Measurements from ENCODE around the gene PLA2G7.

Gene PLA2G7

DNA sequence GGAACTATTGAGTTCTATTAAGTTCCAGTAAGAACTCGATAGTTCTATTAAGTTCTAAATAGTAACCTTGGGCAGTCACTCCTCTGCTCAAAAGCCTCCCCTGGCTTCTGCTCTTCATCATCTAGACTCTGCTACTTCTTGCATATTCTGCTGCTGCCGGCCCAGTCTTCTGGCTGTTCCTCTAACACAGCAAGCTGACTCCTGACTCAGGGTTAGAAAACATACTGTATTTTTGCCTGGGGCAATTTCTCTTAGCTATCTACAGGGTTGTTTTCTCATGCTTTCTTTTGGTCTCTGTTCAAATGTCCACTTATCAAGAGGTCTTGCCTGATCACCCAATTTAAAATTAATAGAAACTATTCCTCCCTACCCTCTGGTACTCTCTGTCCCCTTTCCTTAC, 67.8 kb downstream of the PLA2G7 start:
- TF ChIP-seq OSR1 (CRISPR knock-in tag; IDR thresholded peaks at IDR 0.05): no peak
- TF ChIP-seq ZC3H10 (CRISPR knock-in tag; IDR thresholded peaks at IDR 0.05): no peak
- no peak for TF ChIP-seq ZNF565 (CRISPR knock-in tag; conservative IDR thresholded peaks at IDR 0.05; ENCODE audit: low read depth)
- TF ChIP-seq PATZ1 (CRISPR knock-in tag; IDR thresholded peaks at IDR 0.05; ENCODE audit: borderline replicate concordance): no peak
- TF ChIP-seq SNAI2 (CRISPR knock-in tag; IDR thresholded peaks at IDR 0.05): no peak
- no peak for TF ChIP-seq ZFP30 (CRISPR knock-in tag; IDR thresholded peaks at IDR 0.05)
- no peak for TF ChIP-seq GLIS3 (CRISPR knock-in tag; IDR thresholded peaks at IDR 0.05)
- no peak for TF ChIP-seq ZNF8 (CRISPR knock-in tag; IDR thresholded peaks at IDR 0.05)
- TF ChIP-seq ZNF70 (CRISPR knock-in tag; IDR thresholded peaks at IDR 0.05): no peak
- TF ChIP-seq CSDC2 (CRISPR knock-in tag; IDR thresholded peaks at IDR 0.05): no peak
- TF ChIP-seq RARB (CRISPR knock-in tag; IDR thresholded peaks at IDR 0.05): no peak
- no peak for TF ChIP-seq CSRNP3 (CRISPR knock-in tag; IDR thresholded peaks at IDR 0.05)
- TF ChIP-seq, protein P1, sequence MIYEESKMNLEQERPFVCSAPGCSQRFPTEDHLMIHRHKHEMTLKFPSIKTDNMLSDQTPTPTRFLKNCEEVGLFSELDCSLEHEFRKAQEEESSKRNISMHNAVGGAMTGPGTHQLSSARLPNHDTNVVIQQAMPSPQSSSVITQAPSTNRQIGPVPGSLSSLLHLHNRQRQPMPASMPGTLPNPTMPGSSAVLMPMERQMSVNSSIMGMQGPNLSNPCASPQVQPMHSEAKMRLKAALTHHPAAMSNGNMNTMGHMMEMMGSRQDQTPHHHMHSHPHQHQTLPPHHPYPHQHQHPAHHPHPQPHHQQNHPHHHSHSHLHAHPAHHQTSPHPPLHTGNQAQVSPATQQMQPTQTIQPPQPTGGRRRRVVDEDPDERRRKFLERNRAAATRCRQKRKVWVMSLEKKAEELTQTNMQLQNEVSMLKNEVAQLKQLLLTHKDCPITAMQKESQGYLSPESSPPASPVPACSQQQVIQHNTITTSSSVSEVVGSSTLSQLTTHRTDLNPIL (CRISPR knock-in tag; IDR thresholded peaks at IDR 0.05; ENCODE audit: low read depth): no peak
- TF ChIP-seq PPARA (CRISPR knock-in tag; IDR thresholded peaks at IDR 0.05; ENCODE audit: borderline replicate concordance): no peak
- no peak for ATAC-seq

DNA sequence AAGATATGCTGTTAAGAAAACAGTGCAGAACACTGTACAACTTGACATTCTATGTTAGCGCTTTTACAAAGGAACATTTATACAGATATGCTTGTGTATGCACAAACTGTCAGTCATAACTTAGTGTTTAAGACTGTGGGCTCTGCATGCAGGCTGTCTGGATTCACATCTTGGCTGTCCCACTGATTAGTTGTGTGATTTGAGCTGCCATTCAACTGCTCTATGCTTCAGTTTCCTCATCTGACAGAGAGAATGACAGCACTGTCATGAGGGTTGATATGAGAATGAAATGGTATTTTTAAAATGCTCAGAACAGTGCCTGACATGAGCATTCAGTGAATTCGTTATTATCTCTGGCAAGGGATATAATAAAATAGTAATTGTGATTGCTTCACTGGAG, 73.7 kb downstream of the PLA2G7 start:
- TF ChIP-seq, protein P1 (CRISPR knock-in tag; IDR thresholded peaks at IDR 0.05; ENCODE audit: low read depth): no peak
- TF ChIP-seq SNAI2 (CRISPR knock-in tag; IDR thresholded peaks at IDR 0.05) (no peak), ZFP3 (CRISPR knock-in tag; IDR thresholded peaks at IDR 0.05) (no peak), ESRRG (CRISPR knock-in tag; IDR thresholded peaks at IDR 0.05) (no peak), GLIS3 (CRISPR knock-in tag; IDR thresholded peaks at IDR 0.05) (no peak), TOX (CRISPR knock-in tag; IDR thresholded peaks at IDR 0.05; ENCODE audit: borderline replicate concordance) (no peak), OSR1 (CRISPR knock-in tag; IDR thresholded peaks at IDR 0.05) (no peak), ZNF8 (CRISPR knock-in tag; IDR thresholded peaks at IDR 0.05) (no peak), TCF4 (CRISPR knock-in tag; IDR thresholded peaks at IDR 0.05; ENCODE audit: borderline replicate concordance) (no peak), PATZ1 (CRISPR knock-in tag; IDR thresholded peaks at IDR 0.05; ENCODE audit: borderline replicate concordance) (no peak), ISL1 (CRISPR knock-in tag; IDR thresholded peaks at IDR 0.05) (no peak), ZC3H10 (CRISPR knock-in tag; IDR thresholded peaks at IDR 0.05) (no peak), PPARA (CRISPR knock-in tag; IDR thresholded peaks at IDR 0.05; ENCODE audit: borderline replicate concordance) (no peak), CSRNP3 (CRISPR knock-in tag; IDR thresholded peaks at IDR 0.05) (no peak), BACH2 (CRISPR knock-in tag; IDR thresholded peaks at IDR 0.05; ENCODE audit: borderline replicate concordance) (no peak)
- TF ChIP-seq, protein P2, sequence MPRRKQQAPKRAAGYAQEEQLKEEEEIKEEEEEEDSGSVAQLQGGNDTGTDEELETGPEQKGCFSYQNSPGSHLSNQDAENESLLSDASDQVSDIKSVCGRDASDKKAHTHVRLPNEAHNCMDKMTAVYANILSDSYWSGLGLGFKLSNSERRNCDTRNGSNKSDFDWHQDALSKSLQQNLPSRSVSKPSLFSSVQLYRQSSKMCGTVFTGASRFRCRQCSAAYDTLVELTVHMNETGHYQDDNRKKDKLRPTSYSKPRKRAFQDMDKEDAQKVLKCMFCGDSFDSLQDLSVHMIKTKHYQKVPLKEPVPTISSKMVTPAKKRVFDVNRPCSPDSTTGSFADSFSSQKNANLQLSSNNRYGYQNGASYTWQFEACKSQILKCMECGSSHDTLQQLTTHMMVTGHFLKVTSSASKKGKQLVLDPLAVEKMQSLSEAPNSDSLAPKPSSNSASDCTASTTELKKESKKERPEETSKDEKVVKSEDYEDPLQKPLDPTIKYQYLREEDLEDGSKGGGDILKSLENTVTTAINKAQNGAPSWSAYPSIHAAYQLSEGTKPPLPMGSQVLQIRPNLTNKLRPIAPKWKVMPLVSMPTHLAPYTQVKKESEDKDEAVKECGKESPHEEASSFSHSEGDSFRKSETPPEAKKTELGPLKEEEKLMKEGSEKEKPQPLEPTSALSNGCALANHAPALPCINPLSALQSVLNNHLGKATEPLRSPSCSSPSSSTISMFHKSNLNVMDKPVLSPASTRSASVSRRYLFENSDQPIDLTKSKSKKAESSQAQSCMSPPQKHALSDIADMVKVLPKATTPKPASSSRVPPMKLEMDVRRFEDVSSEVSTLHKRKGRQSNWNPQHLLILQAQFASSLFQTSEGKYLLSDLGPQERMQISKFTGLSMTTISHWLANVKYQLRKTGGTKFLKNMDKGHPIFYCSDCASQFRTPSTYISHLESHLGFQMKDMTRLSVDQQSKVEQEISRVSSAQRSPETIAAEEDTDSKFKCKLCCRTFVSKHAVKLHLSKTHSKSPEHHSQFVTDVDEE (CRISPR knock-in tag; IDR thresholded peaks at IDR 0.05): no peak
- TF ChIP-seq, protein P3, sequence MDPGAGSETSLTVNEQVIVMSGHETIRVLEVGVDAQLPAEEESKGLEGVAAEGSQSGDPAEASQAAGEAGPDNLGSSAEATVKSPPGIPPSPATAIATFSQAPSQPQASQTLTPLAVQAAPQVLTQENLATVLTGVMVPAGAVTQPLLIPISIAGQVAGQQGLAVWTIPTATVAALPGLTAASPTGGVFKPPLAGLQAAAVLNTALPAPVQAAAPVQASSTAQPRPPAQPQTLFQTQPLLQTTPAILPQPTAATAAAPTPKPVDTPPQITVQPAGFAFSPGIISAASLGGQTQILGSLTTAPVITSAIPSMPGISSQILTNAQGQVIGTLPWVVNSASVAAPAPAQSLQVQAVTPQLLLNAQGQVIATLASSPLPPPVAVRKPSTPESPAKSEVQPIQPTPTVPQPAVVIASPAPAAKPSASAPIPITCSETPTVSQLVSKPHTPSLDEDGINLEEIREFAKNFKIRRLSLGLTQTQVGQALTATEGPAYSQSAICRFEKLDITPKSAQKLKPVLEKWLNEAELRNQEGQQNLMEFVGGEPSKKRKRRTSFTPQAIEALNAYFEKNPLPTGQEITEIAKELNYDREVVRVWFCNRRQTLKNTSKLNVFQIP (CRISPR knock-in tag; IDR thresholded peaks at IDR 0.05; ENCODE audit: borderline replicate concordance, low read depth): no peak
- ATAC-seq: no peak
